GM12864 (cell line): ENCODE measurements around the gene ANP32E.
"Not testable (repeated sequence)": the region's sequence is repeated elsewhere in the genome, so short reads cannot be mapped to it uniquely, and the experiment has no call there.

ENCODE experiments used
- DNase-seq: peaks from one replicate; pipeline ENCODE4 v3.0.0-alpha.2; 2011; ENCODE audit warnings: low read depth
- H3K4me3 ChIP-seq: 2 replicates; pipeline ENCODE4 v1.5.1; 2011; ENCODE audit warnings: mild to moderate bottlenecking, low read depth, low read length, control low read depth
- TF ChIP-seq, protein P1 (sequence below): IDR thresholded peaks from 2 replicates; pipeline ENCODE4 v1.5.1; 2011; ENCODE audit warnings: low read depth, mild to moderate bottlenecking, moderate library complexity, low read length, control low read depth, inconsistent platforms; ENCODE audit errors: missing control alignments

ANP32E gene

DNA sequence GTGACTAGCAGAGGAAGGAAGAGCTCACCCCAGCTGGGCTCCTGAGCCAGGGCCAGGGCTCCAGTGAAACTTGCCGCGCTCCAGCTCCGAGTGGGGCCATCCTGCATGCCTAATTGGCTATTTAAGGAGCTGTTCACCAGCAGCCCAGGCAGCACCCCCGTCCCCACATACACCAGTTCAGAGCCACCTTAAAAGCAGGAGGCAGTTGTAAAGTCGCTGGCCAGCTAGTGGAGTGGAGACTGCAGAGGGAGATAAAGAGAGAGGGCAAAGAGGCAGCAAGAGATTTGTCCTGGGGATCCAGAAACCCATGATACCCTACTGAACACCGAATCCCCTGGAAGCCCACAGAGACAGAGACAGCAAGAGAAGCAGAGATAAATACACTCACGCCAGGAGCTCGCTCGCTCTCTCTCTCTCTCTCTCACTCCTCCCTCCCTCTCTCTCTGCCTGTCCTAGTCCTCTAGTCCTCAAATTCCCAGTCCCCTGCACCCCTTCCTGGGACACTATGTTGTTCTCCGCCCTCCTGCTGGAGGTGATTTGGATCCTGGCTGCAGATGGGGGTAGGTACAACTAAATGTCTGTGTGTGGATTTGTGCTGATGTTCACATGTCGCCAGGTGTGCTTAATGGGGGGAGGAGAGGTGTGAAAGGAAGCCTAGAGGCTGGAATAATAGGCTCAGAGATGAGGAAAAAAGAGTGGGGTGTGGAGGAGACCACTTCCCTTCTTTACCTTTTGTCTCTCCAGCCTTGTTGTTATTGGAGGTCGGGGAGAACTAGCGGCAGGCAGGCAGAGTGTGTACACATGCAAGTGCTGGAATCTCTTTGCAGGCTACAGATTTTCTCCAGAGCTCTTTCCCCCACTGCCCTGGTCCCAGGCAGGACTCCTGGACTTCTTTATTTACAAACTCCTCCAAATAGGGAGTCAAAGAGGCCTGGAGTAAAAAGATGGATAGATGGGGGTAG lies 22.0 kb upstream of the ANP32E start, which contains the start of gene CA14:
TSS of gene CA14 (plus strand) at position 151 of the 962 bp plus-strand sequence. CDS start at position 506, 355 bp downstream.
- no peak within 1 kb of the TSS for H3K4me3 ChIP-seq
- TF ChIP-seq, protein P1, sequence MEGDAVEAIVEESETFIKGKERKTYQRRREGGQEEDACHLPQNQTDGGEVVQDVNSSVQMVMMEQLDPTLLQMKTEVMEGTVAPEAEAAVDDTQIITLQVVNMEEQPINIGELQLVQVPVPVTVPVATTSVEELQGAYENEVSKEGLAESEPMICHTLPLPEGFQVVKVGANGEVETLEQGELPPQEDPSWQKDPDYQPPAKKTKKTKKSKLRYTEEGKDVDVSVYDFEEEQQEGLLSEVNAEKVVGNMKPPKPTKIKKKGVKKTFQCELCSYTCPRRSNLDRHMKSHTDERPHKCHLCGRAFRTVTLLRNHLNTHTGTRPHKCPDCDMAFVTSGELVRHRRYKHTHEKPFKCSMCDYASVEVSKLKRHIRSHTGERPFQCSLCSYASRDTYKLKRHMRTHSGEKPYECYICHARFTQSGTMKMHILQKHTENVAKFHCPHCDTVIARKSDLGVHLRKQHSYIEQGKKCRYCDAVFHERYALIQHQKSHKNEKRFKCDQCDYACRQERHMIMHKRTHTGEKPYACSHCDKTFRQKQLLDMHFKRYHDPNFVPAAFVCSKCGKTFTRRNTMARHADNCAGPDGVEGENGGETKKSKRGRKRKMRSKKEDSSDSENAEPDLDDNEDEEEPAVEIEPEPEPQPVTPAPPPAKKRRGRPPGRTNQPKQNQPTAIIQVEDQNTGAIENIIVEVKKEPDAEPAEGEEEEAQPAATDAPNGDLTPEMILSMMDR: no peak
- no peak for DNase-seq

DNA sequence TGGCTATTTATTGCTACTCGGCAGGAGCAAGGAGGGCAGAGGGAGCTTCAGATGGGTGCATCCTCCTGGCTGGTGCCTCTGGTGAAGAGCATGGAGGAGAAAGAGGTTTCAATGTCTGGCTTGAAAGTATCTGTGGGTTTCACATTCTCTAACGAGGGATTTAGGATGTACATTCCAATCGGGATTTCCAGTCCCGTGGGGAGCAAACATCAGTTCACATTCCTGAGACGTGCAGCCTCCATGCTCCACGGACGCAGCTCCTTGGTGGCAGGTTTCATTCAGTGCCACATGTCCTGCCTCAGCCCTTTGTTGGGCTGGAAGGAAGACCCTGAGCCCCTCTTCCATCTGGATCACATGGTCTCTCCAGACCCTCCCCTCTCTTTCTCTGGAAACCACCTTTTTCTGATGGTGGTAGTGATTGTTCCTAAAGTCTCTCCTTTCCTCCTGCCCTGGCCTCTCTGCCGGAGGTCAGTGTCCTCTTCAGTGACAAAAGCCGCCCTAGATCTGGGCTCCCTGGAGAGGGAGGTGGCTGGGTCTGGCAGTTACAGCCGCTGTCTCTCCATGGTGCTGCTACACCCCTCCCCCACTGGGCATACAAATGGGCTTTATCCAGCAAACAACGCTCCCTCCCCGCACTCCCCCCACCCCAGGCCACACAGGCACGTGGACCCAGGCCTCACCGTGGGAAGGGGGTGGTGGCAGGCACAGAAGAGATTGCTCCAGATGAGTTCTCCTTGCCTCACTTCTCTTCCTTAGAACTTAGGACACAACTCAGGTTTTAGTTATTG lies 20.8 kb upstream of the ANP32E start:
- no peak overlapping the region for H3K4me3 ChIP-seq
- no peak for DNase-seq
- TF ChIP-seq, protein P1: no peak

DNA sequence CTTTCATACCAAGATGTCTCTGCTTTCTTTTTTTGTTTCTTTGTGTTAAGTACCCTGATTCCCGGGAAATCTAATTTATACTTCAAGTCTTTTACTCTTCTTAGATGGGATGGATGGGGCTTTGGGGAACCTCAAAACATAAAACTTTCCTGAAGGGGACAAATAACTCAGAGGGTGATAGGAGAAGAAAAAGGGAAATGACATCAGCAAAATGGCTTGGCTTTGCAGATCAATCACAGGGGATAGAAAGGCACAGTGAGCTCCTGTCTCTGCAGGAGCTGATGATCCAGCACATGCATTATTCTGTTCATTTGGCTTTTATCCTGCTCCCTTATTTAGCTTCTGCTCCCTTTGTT lies 20.3 kb upstream of the ANP32E start:
- H3K4me3 ChIP-seq: no peak overlapping the region

DNA sequence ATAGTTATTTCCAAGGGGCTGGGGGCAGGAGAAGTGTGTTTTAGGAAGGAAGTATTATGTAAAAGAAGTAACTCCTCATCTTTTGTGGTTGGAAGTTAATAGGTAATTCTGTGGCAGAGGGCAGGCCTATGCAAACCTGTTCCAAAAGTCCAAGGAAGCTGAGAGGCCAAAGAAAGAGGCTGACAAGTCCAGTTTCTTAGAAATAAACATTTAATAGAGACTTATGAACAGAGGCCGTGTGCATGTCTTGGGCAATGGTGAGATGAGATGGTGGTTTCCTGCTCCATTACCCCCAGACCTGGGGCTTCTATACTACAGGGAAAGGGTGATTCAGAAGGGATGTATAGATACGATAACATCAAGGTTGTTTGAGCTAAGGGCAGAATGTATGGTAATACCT lies 14.0 kb upstream of the ANP32E start:
- DNase-seq: no peak
- TF ChIP-seq, protein P1: no peak
- H3K4me3 ChIP-seq: no peak overlapping the region

More for the DNA sequence above, 20.3 kb upstream of the ANP32E start:
- DNase-seq: no peak
- TF ChIP-seq, protein P1: no peak

DNA sequence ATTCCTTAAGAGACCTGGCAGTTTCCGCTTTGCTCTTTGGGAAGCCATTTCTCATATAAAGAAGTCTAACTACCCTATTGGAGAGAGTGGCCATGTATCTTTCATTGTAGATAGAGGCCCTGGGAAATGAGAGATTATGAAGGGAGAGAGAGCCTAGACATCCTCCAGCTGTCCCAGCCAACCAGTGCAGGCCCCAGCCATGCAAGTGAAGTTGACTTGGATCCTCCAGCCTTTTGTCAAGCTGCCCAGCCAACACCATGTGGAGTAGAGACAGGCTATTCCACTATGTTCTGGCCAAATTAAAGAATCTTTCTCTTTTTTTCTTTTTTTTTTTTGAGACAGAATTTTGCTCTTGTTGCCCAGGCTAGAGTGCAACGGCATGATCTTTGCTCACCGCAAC lies 7.1 kb upstream of the ANP32E start:
- TF ChIP-seq, protein P1: no peak
- no peak for DNase-seq
- no peak overlapping the region for H3K4me3 ChIP-seq

DNA sequence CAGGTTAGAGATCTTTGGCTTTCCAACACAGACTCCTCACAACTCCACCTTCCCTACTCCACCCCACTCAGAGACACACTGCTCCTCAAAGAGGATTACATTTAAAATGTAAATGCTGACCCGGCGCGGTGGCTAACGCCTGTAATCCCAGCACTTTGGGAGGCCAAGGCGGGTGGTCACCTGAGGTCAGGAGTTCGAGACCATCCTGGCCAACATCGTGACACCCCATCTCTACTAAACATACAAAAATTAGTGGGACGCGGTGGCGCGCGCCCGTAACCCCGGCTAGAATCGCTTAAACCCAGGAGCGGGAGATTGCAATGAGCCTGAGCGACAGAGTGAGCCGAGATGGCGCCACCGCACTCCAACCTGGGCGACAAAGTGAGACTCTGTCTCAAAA lies 1.8 kb upstream of the ANP32E start:
- DNase-seq: no peak
- TF ChIP-seq, protein P1: no peak
- H3K4me3 ChIP-seq: no peak overlapping the region

DNA sequence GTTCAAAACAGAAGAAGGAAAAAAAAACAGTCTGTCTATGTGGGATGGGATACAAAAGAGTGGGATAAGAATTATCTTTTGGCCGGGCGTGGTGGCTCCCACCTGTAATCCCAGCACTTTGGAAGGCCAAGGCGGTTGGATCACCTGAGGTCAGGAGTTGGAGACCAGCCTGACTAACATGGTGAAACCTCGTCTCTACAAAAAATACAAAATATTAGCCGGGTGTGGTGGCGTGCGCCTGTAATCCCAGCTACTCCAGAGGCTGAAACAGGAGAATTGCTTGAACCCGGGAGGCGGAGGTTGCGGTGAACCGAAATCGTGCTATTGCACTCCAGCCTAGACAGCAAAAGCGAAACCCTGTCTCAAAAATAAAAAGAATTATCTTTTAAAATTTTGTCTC lies 1.3 kb upstream of the ANP32E start:
- not testable (repeated sequence) for DNase-seq, H3K4me3 ChIP-seq
